HepG2 (cell line): ENCODE results near the gene LIME1. TPM values are rescaled to one million over a fixed set of nuclear protein-coding genes. Genes with fewer than 3 reads are reported as not detected.

Experiments used
- ATF7-NPFF ChIP-seq: sonication (generic); formaldehyde crosslinking; IDR thresholded peaks from 2 replicates; pipeline ENCODE4 v1.8.1; 2023; ENCODE audit warnings: mild to moderate bottlenecking, low read depth, missing genetic modification reagents, moderate library complexity
- HOXA3 ChIP-seq: sonication (generic); formaldehyde crosslinking; IDR thresholded peaks from 2 replicates; pipeline ENCODE4 v1.5.0; 2020; ENCODE audit warnings: missing genetic modification reagents
- MIXL1 ChIP-seq: IDR thresholded peaks from 2 replicates; pipeline ENCODE4 v1.6.1; 2016
- MXD4 ChIP-seq: IDR thresholded peaks from 2 replicates; pipeline ENCODE4 v1.6.1; 2016; ENCODE audit warnings: mild to moderate bottlenecking, missing biosample characterization, missing genetic modification reagents
- NONO ChIP-seq, 2 experiments: fragments of 450-650 bp in 1 of 2; sonication (generic) in 1 of 2; formaldehyde crosslinking in 1 of 2; IDR thresholded peaks in 1 of 2; conservative IDR thresholded peaks in 1 of 2; 2 replicates each; pipeline versions ENCODE4 v1.6.1 to v1.8.0; 2017 to 2022; ENCODE audit warnings: mild to moderate bottlenecking in 1 of 2, missing genetic modification reagents in 1 of 2, moderate library complexity in 1 of 2
- NR2F2 ChIP-seq: IDR thresholded peaks from 2 replicates; pipeline ENCODE4 v1.6.1; 2012; ENCODE audit warnings: low read depth, inconsistent platforms, borderline replicate concordance
- POLR2AphosphoS5 ChIP-seq: IDR thresholded peaks from 2 replicates; pipeline ENCODE4 v1.6.1; 2012; ENCODE audit warnings: low read depth, low read length
- RFXANK ChIP-seq: IDR thresholded peaks from 2 replicates; pipeline ENCODE4 v1.6.1; 2016
- RFXAP ChIP-seq: sonication (generic); formaldehyde crosslinking; IDR thresholded peaks from 2 replicates; pipeline ENCODE4 v1.4.0; 2020; ENCODE audit warnings: missing genetic modification reagents, borderline replicate concordance
- SOX6 ChIP-seq, 2 experiments: fragments of 450-650 bp in 1 of 2; sonication (generic) in 1 of 2; formaldehyde crosslinking in 1 of 2; IDR thresholded peaks; 2 replicates each; pipeline versions ENCODE4 v1.4.0 to v1.6.1; 2017 to 2020; ENCODE audit warnings: antibody characterized with exemption in 1 of 2, mild to moderate bottlenecking in 1 of 2, missing genetic modification reagents in 1 of 2
- ZFP82 ChIP-seq: sonication (generic); formaldehyde crosslinking; IDR thresholded peaks from 2 replicates; pipeline ENCODE4 v1.5.1; 2020; ENCODE audit warnings: mild to moderate bottlenecking, missing genetic modification reagents, borderline replicate concordance
- ZKSCAN5 ChIP-seq: sonication (generic); formaldehyde crosslinking; IDR thresholded peaks from 2 replicates; pipeline ENCODE4 v1.5.1; 2020; ENCODE audit warnings: mild to moderate bottlenecking, missing genetic modification reagents
- ZSCAN30 ChIP-seq: sonication (generic); formaldehyde crosslinking; IDR thresholded peaks from 2 replicates; pipeline ENCODE4 v1.5.0; 2020; ENCODE audit warnings: mild to moderate bottlenecking, missing genetic modification reagents
- polyA plus RNA-seq, 8 experiments: library from polyadenylated mRNA; depleted of rRNA in 3 of 8; stranded (reverse) in 7 of 8; unstranded in 1 of 8; fragments of >200 nt; fragmentation: Illumina TruSeq in 4 of 8; extraction: Trizol in 4 of 8; gene quantifications; 2 replicates each; pipeline versions ENCODE4 v1.2.1 to v1.2.3, GENCODE V29; 2011 to 2016; ENCODE audit warnings: low read depth in 4 of 8, missing spikeins in 1 of 8, mixed read lengths in 1 of 8; ENCODE audit not compliant: insufficient read depth in 1 of 8
- total RNA-seq, 5 experiments: library from RNA; depleted of rRNA; stranded (reverse); fragments of >200 nt; fragmentation: Illumina TruSeq; extraction: Trizol; gene quantifications; 2 replicates each; pipeline ENCODE4 v1.2.3, GENCODE V29; 2016; ENCODE audit warnings: low read depth in 1 of 5
- TF ChIP-seq, protein P1 (sequence below): sonication (generic); formaldehyde crosslinking; IDR thresholded peaks from 2 replicates; pipeline ENCODE4 v1.8.0; 2022; ENCODE audit warnings: missing genetic modification reagents, low read depth, mild to moderate bottlenecking, borderline replicate concordance
- TF ChIP-seq, protein P2 (sequence below): IDR thresholded peaks from 2 replicates; pipeline ENCODE4 v1.6.1; 2016; ENCODE audit warnings: mild to moderate bottlenecking
- TF ChIP-seq, protein P3 (sequence below): IDR thresholded peaks from 2 replicates; pipeline ENCODE4 v1.6.1; 2016; ENCODE audit warnings: low read depth, control low read depth
- TF ChIP-seq, protein P4 (sequence below): sonication (generic); formaldehyde crosslinking; IDR thresholded peaks from 2 replicates; pipeline ENCODE4 v1.4.0; 2020; ENCODE audit warnings: mild to moderate bottlenecking, missing genetic modification reagents, borderline replicate concordance
- TF ChIP-seq, protein P5 (sequence below): IDR thresholded peaks from 2 replicates; pipeline ENCODE4 v1.6.1; 2016; ENCODE audit warnings: low read depth
- TF ChIP-seq, protein P6 (sequence below): sonication (generic); formaldehyde crosslinking; IDR thresholded peaks from 2 replicates; pipeline ENCODE4 v1.4.0; 2020; ENCODE audit warnings: mild to moderate bottlenecking, missing genetic modification reagents
- TF ChIP-seq, protein P7 (sequence below): IDR thresholded peaks from 2 replicates; pipeline ENCODE4 v1.6.1; 2012; ENCODE audit warnings: inconsistent platforms

The LIME1 gene
- total and polyA plus RNA-seq, 2 of the 13 experiments (the other 11 are each of a cell fraction or from before 2014, with no cell fraction given): 13.0 to 61.5 TPM

DNA sequence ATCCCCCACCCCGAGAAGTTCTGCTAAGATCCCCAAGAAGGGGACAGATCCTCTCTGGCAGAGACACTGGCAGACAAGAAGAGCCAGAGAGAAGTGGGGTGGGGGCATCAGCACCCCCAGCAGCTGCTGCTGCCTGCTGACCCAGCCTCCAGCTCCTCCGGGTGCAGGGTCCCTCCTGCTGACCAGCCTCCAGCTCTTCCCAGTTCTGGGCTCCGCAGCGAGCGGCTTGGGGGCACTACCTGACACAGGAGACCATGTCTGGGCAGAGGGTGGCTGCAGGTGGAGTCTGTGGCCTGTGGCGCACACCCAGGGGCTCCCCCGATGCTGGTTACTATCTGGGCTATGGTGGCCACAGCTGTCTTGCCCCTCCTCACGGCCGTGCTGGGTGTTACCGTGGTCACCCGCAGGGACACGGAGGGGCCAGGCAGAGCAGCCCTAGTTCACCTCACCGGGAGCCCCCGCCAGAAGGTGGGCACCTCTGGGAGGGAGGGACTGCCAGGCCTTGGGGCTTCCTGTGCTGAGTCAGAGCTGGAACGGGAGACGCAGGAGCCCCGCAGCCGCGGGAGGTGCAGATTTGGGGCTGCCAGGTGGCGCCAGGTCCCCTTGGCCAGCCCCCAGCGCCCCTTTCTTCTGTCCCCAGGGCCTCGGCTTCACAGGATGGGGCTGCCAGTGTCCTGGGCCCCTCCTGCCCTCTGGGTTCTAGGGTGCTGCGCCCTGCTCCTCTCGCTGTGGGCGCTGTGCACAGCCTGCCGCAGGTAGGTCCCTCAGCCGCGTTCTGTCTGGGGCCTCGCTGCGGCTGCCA is 630 bp downstream of the LIME1 start (continued):
- TF ChIP-seq, protein P1, sequence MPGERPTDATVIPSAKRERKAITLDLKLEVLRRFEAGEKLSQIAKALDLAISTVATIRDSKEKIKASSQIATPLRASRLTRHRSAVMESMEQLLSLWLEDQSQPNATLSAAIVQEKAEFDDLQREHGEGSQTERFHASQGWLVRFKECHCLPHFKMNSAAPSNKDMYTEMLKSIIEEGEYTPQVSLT (CRISPR knock-in tag): no peak
- TF ChIP-seq HOXA3 (peak; percentile 25; the same call in 1 of the 2 replicates), RFXANK (no peak), MXD4 (CRISPR knock-in tag) (no peak; the same call in 1 of the 2 replicates), ATF7-NPFF (CRISPR knock-in tag) (peak; percentile 96), SOX6 (IDR thresholded peaks at IDR 0.05) (no peak), SOX6 (CRISPR knock-in tag; IDR thresholded peaks at IDR 0.05) (no peak), ZKSCAN5 (CRISPR knock-in tag) (no peak), NR2F2 (peak; percentile 46; the same call in 1 of the 2 replicates), POLR2AphosphoS5 (peak; percentile 13; the same call in 1 of the 2 replicates), MIXL1 (CRISPR knock-in tag) (no peak), RFXAP (CRISPR knock-in tag) (no peak), NONO (IDR thresholded peaks at IDR 0.05) (no peak), NONO (CRISPR knock-in tag; conservative IDR thresholded peaks at IDR 0.05) (no peak), ZFP82 (CRISPR knock-in tag) (no peak), ZSCAN30 (CRISPR knock-in tag) (no peak)
- TF ChIP-seq, protein P2, sequence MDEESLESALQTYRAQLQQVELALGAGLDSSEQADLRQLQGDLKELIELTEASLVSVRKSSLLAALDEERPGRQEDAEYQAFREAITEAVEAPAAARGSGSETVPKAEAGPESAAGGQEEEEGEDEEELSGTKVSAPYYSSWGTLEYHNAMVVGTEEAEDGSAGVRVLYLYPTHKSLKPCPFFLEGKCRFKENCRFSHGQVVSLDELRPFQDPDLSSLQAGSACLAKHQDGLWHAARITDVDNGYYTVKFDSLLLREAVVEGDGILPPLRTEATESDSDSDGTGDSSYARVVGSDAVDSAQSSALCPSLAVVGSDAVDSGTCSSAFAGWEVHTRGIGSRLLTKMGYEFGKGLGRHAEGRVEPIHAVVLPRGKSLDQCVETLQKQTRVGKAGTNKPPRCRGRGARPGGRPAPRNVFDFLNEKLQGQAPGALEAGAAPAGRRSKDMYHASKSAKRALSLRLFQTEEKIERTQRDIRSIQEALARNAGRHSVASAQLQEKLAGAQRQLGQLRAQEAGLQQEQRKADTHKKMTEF (CRISPR knock-in tag): peak; percentile 66
- TF ChIP-seq, protein P3, sequence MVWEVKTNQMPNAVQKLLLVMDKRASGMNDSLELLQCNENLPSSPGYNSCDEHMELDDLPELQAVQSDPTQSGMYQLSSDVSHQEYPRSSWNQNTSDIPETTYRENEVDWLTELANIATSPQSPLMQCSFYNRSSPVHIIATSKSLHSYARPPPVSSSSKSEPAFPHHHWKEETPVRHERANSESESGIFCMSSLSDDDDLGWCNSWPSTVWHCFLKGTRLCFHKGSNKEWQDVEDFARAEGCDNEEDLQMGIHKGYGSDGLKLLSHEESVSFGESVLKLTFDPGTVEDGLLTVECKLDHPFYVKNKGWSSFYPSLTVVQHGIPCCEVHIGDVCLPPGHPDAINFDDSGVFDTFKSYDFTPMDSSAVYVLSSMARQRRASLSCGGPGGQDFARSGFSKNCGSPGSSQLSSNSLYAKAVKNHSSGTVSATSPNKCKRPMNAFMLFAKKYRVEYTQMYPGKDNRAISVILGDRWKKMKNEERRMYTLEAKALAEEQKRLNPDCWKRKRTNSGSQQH (CRISPR knock-in tag): no peak
- TF ChIP-seq, protein P4, sequence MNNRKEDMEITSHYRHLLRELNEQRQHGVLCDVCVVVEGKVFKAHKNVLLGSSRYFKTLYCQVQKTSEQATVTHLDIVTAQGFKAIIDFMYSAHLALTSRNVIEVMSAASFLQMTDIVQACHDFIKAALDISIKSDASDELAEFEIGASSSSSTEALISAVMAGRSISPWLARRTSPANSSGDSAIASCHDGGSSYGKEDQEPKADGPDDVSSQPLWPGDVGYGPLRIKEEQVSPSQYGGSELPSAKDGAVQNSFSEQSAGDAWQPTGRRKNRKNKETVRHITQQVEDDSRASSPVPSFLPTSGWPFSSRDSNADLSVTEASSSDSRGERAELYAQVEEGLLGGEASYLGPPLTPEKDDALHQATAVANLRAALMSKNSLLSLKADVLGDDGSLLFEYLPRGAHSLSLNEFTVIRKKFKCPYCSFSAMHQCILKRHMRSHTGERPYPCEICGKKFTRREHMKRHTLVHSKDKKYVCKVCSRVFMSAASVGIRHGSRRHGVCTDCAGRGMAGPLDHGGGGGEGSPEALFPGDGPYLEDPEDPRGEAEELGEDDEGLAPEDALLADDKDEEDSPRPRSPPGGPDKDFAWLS: no peak
- TF ChIP-seq, protein P5, sequence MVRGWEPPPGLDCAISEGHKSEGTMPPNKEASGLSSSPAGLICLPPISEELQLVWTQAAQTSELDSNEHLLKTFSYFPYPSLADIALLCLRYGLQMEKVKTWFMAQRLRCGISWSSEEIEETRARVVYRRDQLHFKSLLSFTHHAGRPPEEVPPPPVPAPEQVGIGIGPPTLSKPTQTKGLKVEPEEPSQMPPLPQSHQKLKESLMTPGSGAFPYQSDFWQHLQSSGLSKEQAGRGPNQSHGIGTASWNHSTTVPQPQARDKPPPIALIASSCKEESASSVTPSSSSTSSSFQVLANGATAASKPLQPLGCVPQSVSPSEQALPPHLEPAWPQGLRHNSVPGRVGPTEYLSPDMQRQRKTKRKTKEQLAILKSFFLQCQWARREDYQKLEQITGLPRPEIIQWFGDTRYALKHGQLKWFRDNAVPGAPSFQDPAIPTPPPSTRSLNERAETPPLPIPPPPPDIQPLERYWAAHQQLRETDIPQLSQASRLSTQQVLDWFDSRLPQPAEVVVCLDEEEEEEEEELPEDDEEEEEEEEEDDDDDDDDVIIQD: 0 out of 2 replicates have a peak, but pooled peaks have one; percentile 9
- TF ChIP-seq, protein P6, sequence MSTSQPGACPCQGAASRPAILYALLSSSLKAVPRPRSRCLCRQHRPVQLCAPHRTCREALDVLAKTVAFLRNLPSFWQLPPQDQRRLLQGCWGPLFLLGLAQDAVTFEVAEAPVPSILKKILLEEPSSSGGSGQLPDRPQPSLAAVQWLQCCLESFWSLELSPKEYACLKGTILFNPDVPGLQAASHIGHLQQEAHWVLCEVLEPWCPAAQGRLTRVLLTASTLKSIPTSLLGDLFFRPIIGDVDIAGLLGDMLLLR (CRISPR knock-in tag): peak; percentile 28
- TF ChIP-seq, protein P7, sequence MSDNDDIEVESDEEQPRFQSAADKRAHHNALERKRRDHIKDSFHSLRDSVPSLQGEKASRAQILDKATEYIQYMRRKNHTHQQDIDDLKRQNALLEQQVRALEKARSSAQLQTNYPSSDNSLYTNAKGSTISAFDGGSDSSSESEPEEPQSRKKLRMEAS: no peak; the same call in 1 of the 2 replicates
